B cell (primary cell): ENCODE data around the gene PROB1. TPM values are rescaled to one million over a fixed set of nuclear protein-coding genes. Genes with fewer than 3 reads are reported as not detected.

Source experiments
- ATAC-seq: fragments of 200-7000 bp; cut with Tn5 transposase; one replicate; pipeline ENCODE4 v1.10.0; 2021; ENCODE audit warnings: low read depth, mild to moderate bottlenecking, moderate number of reproducible peaks, moderate library complexity
- CTCF ChIA-PET: fragments of 350-600 bp; sonication (Branson Sonifier 250); formaldehyde crosslinking; loops from one replicate; lab custom pipeline; 2021; ENCODE audit warnings: antibody characterized with exemption, inconsistent platforms; lab: Charles Lee
- POLR2A ChIA-PET: fragments of 350-600 bp; sonication (Branson Sonifier 250); formaldehyde crosslinking; loops from one replicate; lab custom pipeline; 2021; ENCODE audit warnings: antibody characterized with exemption; lab: Charles Lee
- DNase-seq: peaks from one replicate; pipeline ENCODE4 v3.0.0; 2013
- H2AFZ ChIP-seq: 2 replicates; pipeline ENCODE4 v1.6.1; 2012; ENCODE audit warnings: mild to moderate bottlenecking, low read depth, low read length; ENCODE audit not compliant: insufficient read depth, poor library complexity, severe bottlenecking
- H3K27ac ChIP-seq, 2 donors: 1 replicate in 1 of 2; 2 replicates in 1 of 2; pipeline ENCODE4 v1.5.1; 2012 to 2013; ENCODE audit warnings: low read length in 2 of 2, mild to moderate bottlenecking in 2 of 2, moderate library complexity in 1 of 2
- H3K27me3 ChIP-seq, 4 experiments: fragments of 200-600 bp in 1 of 4; sonication (generic) in 1 of 4; replicated peaks in 1 of 4; 1 replicate in 2 of 4; 2 replicates in 2 of 4; pipeline versions ENCODE4 v1.6.1 to v1.7.0; 2013 to 2016; ENCODE audit warnings: low read length in 3 of 4, mild to moderate bottlenecking in 2 of 4, mixed read lengths in 1 of 4, moderate library complexity in 1 of 4; ENCODE audit not compliant: insufficient read depth in 4 of 4, control insufficient read depth in 3 of 4; ENCODE audit errors: control extremely low read depth in 1 of 4
- H3K36me3 ChIP-seq, 2 experiments: replicated peaks in 1 of 2; 1 replicate in 1 of 2; 2 replicates in 1 of 2; pipeline versions ENCODE4 v1.6.1 to v1.7.1; 2013; ENCODE audit warnings: low read length in 1 of 2; ENCODE audit not compliant: insufficient read depth in 2 of 2, control insufficient read depth in 1 of 2; ENCODE audit errors: control extremely low read depth in 1 of 2, extremely low read depth in 1 of 2
- H3K4me1 ChIP-seq, 2 donors: fragments of 200-600 bp in 1 of 2; sonication (generic) in 1 of 2; 1 replicate in 1 of 2; 2 replicates in 1 of 2; pipeline versions ENCODE4 v1.5.1 to v1.6.1; 2013 to 2017; ENCODE audit warnings: low read length in 2 of 2; ENCODE audit not compliant: control insufficient read depth in 2 of 2, insufficient read depth in 2 of 2
- H3K4me2 ChIP-seq: replicated peaks from 2 replicates; pipeline ENCODE3; 2012; ENCODE audit warnings: mild to moderate bottlenecking, low read depth, low read length; ENCODE audit not compliant: poor library complexity, severe bottlenecking
- H3K4me3 ChIP-seq, 5 experiments: fragments of 200-600 bp in 1 of 5; sonication (generic) in 1 of 5; 1 replicate in 3 of 5; 2 replicates in 2 of 5; pipeline versions ENCODE4 v1.5.1 to v1.7.0; 2011 to 2016; ENCODE audit warnings: low read length in 4 of 5, mild to moderate bottlenecking in 4 of 5, low read depth in 2 of 5, control low read depth in 1 of 5, moderate library complexity in 1 of 5; ENCODE audit not compliant: insufficient read depth in 1 of 5; ENCODE audit errors: control extremely low read depth in 1 of 5, extremely low read depth in 1 of 5
- H3K79me2 ChIP-seq: fragments of 200-600 bp; sonication (generic); one replicate; pipeline ENCODE4 v1.6.0; 2016; ENCODE audit warnings: low read length; ENCODE audit not compliant: control insufficient read depth, insufficient read depth
- H3K9ac ChIP-seq: fragments of 200-600 bp; sonication (generic); 2 replicates; pipeline ENCODE4 v1.6.1; 2017; ENCODE audit warnings: mild to moderate bottlenecking, low read length, moderate library complexity
- H3K9me3 ChIP-seq, 3 donors: one replicate each; pipeline versions ENCODE4 v1.6.1 to v1.7.1; 2013; ENCODE audit warnings: low read length in 2 of 3; ENCODE audit not compliant: control insufficient read depth in 2 of 3, insufficient read depth in 1 of 3; ENCODE audit errors: control extremely low read depth in 1 of 3
- H4K20me1 ChIP-seq: 2 replicates; pipeline ENCODE4 v1.6.0; 2012; ENCODE audit warnings: mild to moderate bottlenecking, low read length; ENCODE audit not compliant: insufficient read depth, control insufficient read depth, poor library complexity, severe bottlenecking
- H3K27ac Mint-ChIP-seq: one replicate; pipeline ENCODE4 v1.8.0; 2021; ENCODE audit warnings: mixed read lengths
- H3K27me3 Mint-ChIP-seq: one replicate; pipeline ENCODE4 v1.8.0; 2021; ENCODE audit warnings: mixed read lengths
- H3K4me1 Mint-ChIP-seq: one replicate; pipeline ENCODE4 v1.8.0; 2021; ENCODE audit warnings: mixed read lengths
- H3K4me3 Mint-ChIP-seq: one replicate; pipeline ENCODE4 v1.8.0; 2021; ENCODE audit warnings: mixed read lengths
- H3K9me3 Mint-ChIP-seq: one replicate; pipeline ENCODE4 v1.8.0; 2022; ENCODE audit warnings: mixed read lengths; ENCODE audit not compliant: insufficient read depth
- CTCF ChIP-seq: fragments of 200-600 bp; IDR thresholded peaks from one replicate; pipeline ENCODE4 v1.8.0; 2022; ENCODE audit warnings: antibody characterized with exemption, mild to moderate bottlenecking
- EZH2 ChIP-seq: IDR thresholded peaks from 2 replicates; pipeline ENCODE4 v1.6.1; 2012; ENCODE audit warnings: borderline replicate concordance, low read depth, mild to moderate bottlenecking, moderate library complexity, low read length; ENCODE audit not compliant: insufficient read depth, poor library complexity, severe bottlenecking
- WGBS: methylation state at CpG from one replicate; pipeline ENCODE4 v1.1.5; 2013; ENCODE audit warnings: missing lambda C conversion rate; ENCODE audit not compliant: insufficient coverage; 5-methylcytosine and 5-hydroxymethylcytosine counted together
- intact Hi-C: fragments of 100-400 bp; cut with micrococcal nuclease; formaldehyde crosslinking; loops from one replicate; pipeline ENCODE4 v1.10.0; 2022
- polyA plus RNA-seq: library from polyadenylated mRNA; depleted of rRNA; stranded (reverse); fragments of >200 nt; gene quantifications from 2 replicates; pipeline ENCODE4 v1.2.3, GENCODE V29; 2012
- total RNA-seq, 2 donors: library from RNA; stranded (reverse); fragments of 120-200 nt in 1 of 2; gene quantifications; 1 replicate in 1 of 2; 2 replicates in 1 of 2; pipeline versions ENCODE4 v1.2.3 to v1.2.4, GENCODE V29; 2013 to 2022

The PROB1 gene
- total and polyA plus RNA-seq, 2 donors (not counting 1 experiment from before 2014, with no cell fraction given), result 1.2 to 3.7 TPM

- Histone ChIP-seq H3K79me2 (peaks cover 35% of the 10 kb centered on the region), H3K9me3 (no peaks in the 10 kb centered on the region), H3K36me3 (peaks cover 0 to 2% of the 10 kb centered on the region in 2 experiments), H3K27ac (no peak overlapping the region), H3K27me3 (no peaks in the 10 kb centered on the region), H3K4me2 (no peak overlapping the region), H4K20me1 (no peaks in the 10 kb centered on the region), H2AFZ (no peak overlapping the region), H3K9ac (no peak overlapping the region), H3K4me1 (peaks cover 19 to 27% of the 10 kb centered on the region in 2 donors), H3K4me3 (no peak overlapping the region)
- Mint-ChIP-seq H3K27ac (peak overlapping the region; percentile 28), H3K27me3 (no peaks in the 10 kb centered on the region), H3K4me3 (no peak overlapping the region), H3K4me1 (peaks cover 28% of the 10 kb centered on the region), H3K9me3 (no peaks in the 10 kb centered on the region)
- intact Hi-C loops, result no loop called here
- ChIA-PET POLR2A (no interaction called here), CTCF (no interaction called here)
- ATAC-seq (no peak), DNase-seq (no peak)
- WGBS, result 98% methylated on average over 13 of the region's 15 CpGs
- TF ChIP-seq CTCF (no peak), EZH2 (no peak)
Measured at GRCh38 chr5:139379626-139380449, 15.1 kb downstream of the PROB1 start.

DNA sequence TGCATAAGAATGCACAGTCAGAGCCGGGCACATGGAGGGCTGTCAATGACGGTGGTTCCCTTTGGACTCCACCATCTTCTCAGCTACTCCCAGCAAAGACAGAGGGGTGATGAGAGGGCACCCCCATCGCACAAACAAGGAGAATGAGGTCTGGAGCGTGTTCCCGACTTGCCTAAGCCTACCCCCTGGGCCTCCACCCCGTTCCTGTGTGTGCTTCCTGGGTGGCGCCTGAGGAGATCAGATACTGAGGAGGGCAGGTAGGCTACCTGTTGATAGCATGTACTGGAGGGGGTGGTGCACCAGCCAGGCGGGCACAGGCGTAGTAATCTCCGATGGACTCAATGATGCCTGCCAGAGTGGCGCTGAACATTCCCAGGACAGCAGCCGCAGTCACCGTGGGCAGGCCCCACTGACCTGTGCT, 16.0 kb downstream of the PROB1 start:
- peaks cover 21% of the 10 kb centered on the region for H3K4me1 Mint-ChIP-seq
- peaks cover 0 to 2% of the 10 kb centered on the region in 2 experiments for H3K36me3 ChIP-seq
- H3K27me3 ChIP-seq, result no peaks in the 10 kb centered on the region
- H3K27ac Mint-ChIP-seq, result no peak overlapping the region
- ChIA-PET POLR2A (no interaction called here), CTCF (interaction anchor here (1.3 kb wide), 1 partner anchor 13 kb away, joined by 3 read pairs; no protein-coding TSS in a partner anchor)
- no peak overlapping the region for H3K4me2 ChIP-seq
- no peaks in the 10 kb centered on the region for H4K20me1 ChIP-seq
- DNase-seq, result no peak
- no peak overlapping the region for H3K27ac ChIP-seq
- no peaks in the 10 kb centered on the region for H3K27me3 Mint-ChIP-seq
- H2AFZ ChIP-seq, result no peak overlapping the region
- peaks cover 28% of the 10 kb centered on the region for H3K79me2 ChIP-seq
- H3K9me3 ChIP-seq, result no peaks in the 10 kb centered on the region
- 99% methylated on average over 10 of the region's 13 CpGs for WGBS
- no peak for TF ChIP-seq CTCF
- peaks cover 10 to 18% of the 10 kb centered on the region in 2 donors for H3K4me1 ChIP-seq
- no peak overlapping the region for H3K4me3 ChIP-seq
- ATAC-seq, result no peak
- H3K4me3 Mint-ChIP-seq, result no peak overlapping the region
- H3K9me3 Mint-ChIP-seq, result no peaks in the 10 kb centered on the region
- intact Hi-C loops, result no loop called here
- H3K9ac ChIP-seq, result no peak overlapping the region
